Motor neuron (in vitro differentiated cells): ENCODE results near the gene SLC1A7. TPM values are rescaled to one million over a fixed set of nuclear protein-coding genes. Genes with fewer than 3 reads are reported as not detected.

Experiments
- ATAC-seq, 8 experiments: fragments of 200-7000 bp; cut with Tn5 transposase; replicated peaks in 6 of 8; 2 replicates each; pipeline ENCODE4 v1.8.0; 2021; ENCODE audit warnings: mild to moderate bottlenecking in 8 of 8, moderate library complexity in 8 of 8
- H3K27ac ChIP-seq, 2 donors: fragments of 250-450 bp; sonication (Bioruptor Pico); 2 replicates each; pipeline ENCODE4 v1.9.0; 2021; ENCODE audit warnings: antibody characterized with exemption in 2 of 2, mild to moderate bottlenecking in 2 of 2, moderate library complexity in 1 of 2
- H3K4me1 ChIP-seq, 2 donors: fragments of 250-450 bp; sonication (Bioruptor Pico); replicated peaks in 1 of 2; 2 replicates each; pipeline ENCODE4 v1.6.1; 2021; ENCODE audit warnings: antibody characterized with exemption in 2 of 2, mild to moderate bottlenecking in 2 of 2, moderate library complexity in 1 of 2
- H3K4me3 ChIP-seq, 5 donors: fragments of 250-450 bp; sonication (Bioruptor Pico); 2 replicates each; pipeline ENCODE4 v1.9.0; 2021; ENCODE audit warnings: antibody characterized with exemption in 5 of 5, mild to moderate bottlenecking in 5 of 5, moderate library complexity in 4 of 5
- WGBS, 10 experiments: fragments of 450-650 bp; shearing (Covaris generic); methylation state at CpG; one replicate each; pipeline ENCODE4 v1.0.0; 2022; 5-methylcytosine and 5-hydroxymethylcytosine counted together
- in situ Hi-C, 9 experiments: fragments of 400-800 bp; cut with MboI; loops; one replicate each; pipeline ENCODE4 v1.15.0; 2021; ENCODE audit warnings: low sequenced_read_pairs in 9 of 9, low pct_unique_long_range_greater_than_20kb in 2 of 9; ENCODE audit not compliant: unreplicated experiment in 9 of 9
- total RNA-seq, 8 experiments: library from RNA; unstranded; fragments of 300-600 nt; gene quantifications; 2 replicates each; pipeline versions ENCODE4 v1.2.3 to v1.2.4, GENCODE V29; 2022

The SLC1A7 gene
- total RNA-seq, 8 experiments from 2014 or later = 0.05 to 1.8 (median 0.50) TPM

DNA sequence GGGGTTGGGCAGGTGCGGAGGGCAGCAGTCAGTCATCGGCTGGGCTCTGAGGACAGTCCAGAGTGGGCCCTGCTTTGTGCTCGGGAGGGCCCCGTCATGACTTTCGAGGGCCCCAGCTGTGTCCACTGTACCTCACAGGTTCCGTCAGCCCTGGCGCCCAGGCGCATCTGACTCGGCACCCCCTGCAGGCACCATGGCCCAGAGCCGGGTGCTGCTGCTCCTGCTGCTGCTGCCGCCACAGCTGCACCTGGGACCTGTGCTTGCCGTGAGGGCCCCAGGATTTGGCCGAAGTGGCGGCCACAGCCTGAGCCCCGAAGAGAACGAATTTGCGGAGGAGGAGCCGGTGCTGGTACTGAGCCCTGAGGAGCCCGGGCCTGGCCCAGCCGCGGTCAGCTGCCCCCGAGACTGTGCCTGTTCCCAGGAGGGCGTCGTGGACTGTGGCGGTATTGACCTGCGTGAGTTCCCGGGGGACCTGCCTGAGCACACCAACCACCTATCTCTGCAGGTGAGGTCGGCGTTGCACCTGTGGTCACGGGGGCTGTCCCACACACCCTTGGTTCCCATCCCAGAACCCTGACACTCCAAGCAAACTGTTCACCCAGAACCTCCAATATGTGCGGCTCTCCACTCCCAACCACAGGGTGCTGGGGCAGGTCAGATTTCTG, 72.6 kb downstream of the SLC1A7 start:
- peaks cover 7 to 8% of the 10 kb centered on the region in 2 donors for H3K4me1 ChIP-seq
- 60 to 93% (median 90%) methylated on average over 2 to 15 of the region's 31 CpGs; no CpG with 5 or more reads in 4 of the 10 experiments for WGBS, 10 experiments
- no peak overlapping the region for H3K27ac ChIP-seq
- peak in 1 of 8 experiments; percentile 6 for ATAC-seq
- no peak overlapping the region for H3K4me3 ChIP-seq
- in situ Hi-C loops = loop anchor here in 1 of 9 experiments (25.0 kb wide), 1 partner anchor 118 kb away; the partner anchor contains the start of gene CPT2

GRCh38 chr1:53069265-53069662, 73.2 kb downstream of the SLC1A7 start:
- peak in 1 of 8 experiments; percentile 4 for ATAC-seq
- H3K27ac ChIP-seq = no peak overlapping the region
- H3K4me3 ChIP-seq = no peak overlapping the region
- in situ Hi-C loops = loop anchor here in 1 of 9 experiments (25.0 kb wide), 1 partner anchor 118 kb away; the partner anchor contains the start of gene CPT2
- WGBS, 10 experiments = 60 to 100% (median 81%) methylated on average over 1 to 5 of the region's 7 CpGs; no CpG with 5 or more reads in 6 of the 10 experiments
- H3K4me1 ChIP-seq = peaks cover 6 to 7% of the 10 kb centered on the region in 2 donors

GRCh38 chr1:53068314-53069099, 73.9 kb downstream of the SLC1A7 start:
- H3K4me3 ChIP-seq = no peak overlapping the region
- WGBS, 10 experiments = 85 to 100% (median 94%) methylated on average over 1 to 6 of the region's 7 CpGs; no CpG with 5 or more reads in 5 of the 10 experiments
- peak in 2 of 8 experiments; percentile 34 to 45 for ATAC-seq
- H3K4me1 ChIP-seq = peaks cover 0 to under 1% of the 10 kb centered on the region in 2 donors
- in situ Hi-C loops = loop anchor here in 1 of 9 experiments (25.0 kb wide), 1 partner anchor 119 kb away; the partner anchor contains the start of gene CPT2
- H3K27ac ChIP-seq = no peak overlapping the region

GRCh38 chr1:53067886-53068285, 74.6 kb downstream of the SLC1A7 start:
- in situ Hi-C loops = loop anchor here in 1 of 9 experiments (25.0 kb wide), 1 partner anchor 119 kb away; the partner anchor contains the start of gene CPT2
- Histone ChIP-seq H3K27ac (no peak overlapping the region), H3K4me3 (no peak overlapping the region), H3K4me1 (peaks cover 0 to under 1% of the 10 kb centered on the region in 2 donors)
- ATAC-seq = no peak
- whole genome bisulfite sequencing, 10 experiments = 67 to 94% (median 88%) methylated on average over 1 to 2 of the region's 2 CpGs; no CpG with 5 or more reads in 5 of the 10 experiments

GRCh38 chr1:53066891-53067738, 75.3 kb downstream of the SLC1A7 start:
- in situ Hi-C loops = loop anchor here in 1 of 9 experiments (25.0 kb wide), 1 partner anchor 120 kb away; the partner anchor contains the start of gene CPT2
- Histone ChIP-seq H3K4me3 (no peak overlapping the region), H3K4me1 (peaks cover 0 to 5% of the 10 kb centered on the region in 2 donors), H3K27ac (no peak overlapping the region)
- no peak for ATAC-seq
- 50 to 100% (median 80%) methylated on average over 1 to 6 of the region's 13 CpGs; no CpG with 5 or more reads in 5 of the 10 experiments for WGBS, 10 experiments

DNA sequence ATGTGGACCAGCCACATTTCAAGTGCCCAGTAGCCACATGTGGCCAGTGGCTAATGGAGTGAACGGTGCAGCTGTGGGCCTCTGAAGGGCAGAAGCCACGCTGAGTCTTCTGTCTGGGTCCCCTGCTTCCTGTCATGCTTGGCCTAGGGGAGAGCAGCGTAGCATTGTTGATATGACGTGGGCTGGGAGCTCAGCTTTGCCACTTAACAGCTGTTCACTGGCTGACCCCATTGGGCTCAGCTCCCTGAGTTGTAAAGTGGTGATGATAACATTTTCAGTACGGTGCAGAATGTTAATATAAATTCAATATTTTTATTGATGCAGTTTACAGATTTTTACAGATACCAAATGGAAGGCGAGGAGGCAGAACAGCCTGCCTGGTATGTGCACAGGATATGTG, 76.0 kb downstream of the SLC1A7 start:
- no peak for ATAC-seq
- 60 to 100% (median 86%) methylated on average over 1 to 5 of the region's 6 CpGs; no CpG with 5 or more reads in 2 of the 10 experiments for WGBS, 10 experiments
- Histone ChIP-seq H3K4me1 (peaks cover 0 to 7% of the 10 kb centered on the region in 2 donors), H3K4me3 (no peak overlapping the region), H3K27ac (no peak overlapping the region)
- in situ Hi-C loops = loop anchor here in 1 of 9 experiments (25.0 kb wide), 1 partner anchor 121 kb away; the partner anchor contains the start of gene CPT2

GRCh38 chr1:53065391-53065790, 77.0 kb downstream of the SLC1A7 start:
- WGBS, 10 experiments = 60 to 89% (median 84%) methylated on average over 1 to 7 of the region's 7 CpGs; no CpG with 5 or more reads in 4 of the 10 experiments
- H3K27ac ChIP-seq = no peak overlapping the region
- in situ Hi-C loops = loop anchor here in 1 of 9 experiments (25.0 kb wide), 1 partner anchor 122 kb away; the partner anchor contains the start of gene CPT2
- ATAC-seq = peak in 1 of 8 experiments; percentile 3
- no peak overlapping the region for H3K4me3 ChIP-seq
- H3K4me1 ChIP-seq = peaks cover 0 to 9% of the 10 kb centered on the region in 2 donors

- no peak overlapping the region for H3K4me3 ChIP-seq
Measured at GRCh38 chr1:53063744-53064515, 78.5 kb downstream of the SLC1A7 start.

DNA sequence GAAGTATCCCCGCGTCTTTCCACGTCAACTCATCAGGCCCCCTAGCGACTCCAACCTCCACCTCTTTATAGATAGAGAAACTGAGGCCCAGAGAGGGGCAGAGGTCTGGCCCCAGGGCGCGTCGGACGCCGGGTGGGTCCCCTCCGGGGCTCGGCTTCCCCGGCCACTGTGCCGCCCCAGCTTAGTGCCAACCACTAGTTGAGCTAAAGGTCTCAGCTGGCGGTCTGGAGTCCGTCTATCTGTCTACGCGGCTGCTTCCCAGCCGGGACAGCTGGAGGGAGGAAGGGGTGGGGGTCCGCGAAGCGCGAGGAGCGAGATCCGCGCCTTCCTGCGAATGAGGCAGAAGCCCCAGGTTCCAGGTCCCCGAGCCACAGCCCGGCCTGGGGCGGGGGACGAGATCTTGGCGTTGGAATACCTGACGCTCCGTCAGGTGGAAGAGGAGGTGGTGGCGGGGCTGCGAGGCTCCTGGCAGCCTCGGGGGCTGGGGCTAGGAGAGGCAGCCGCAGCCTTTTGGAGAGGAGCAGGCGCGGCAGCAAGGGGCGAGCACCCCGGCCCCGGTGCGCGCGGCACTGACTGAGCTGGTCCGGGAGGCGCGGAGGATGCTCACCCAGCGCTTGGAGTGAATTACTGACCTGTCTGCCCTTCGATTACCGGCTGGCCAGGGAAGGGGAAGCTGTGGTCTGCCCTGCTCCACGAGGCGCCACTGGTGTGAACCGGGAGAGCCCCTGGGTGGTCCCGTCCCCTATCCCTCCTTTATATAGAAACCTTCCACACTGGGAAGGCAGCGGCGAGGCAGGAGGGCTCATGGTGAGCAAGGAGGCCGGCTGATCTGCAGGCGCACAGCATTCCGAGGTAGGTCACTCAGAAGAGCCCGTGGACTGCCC, 79.5 kb downstream of the SLC1A7 start:
- Histone ChIP-seq H3K27ac (no peak overlapping the region), H3K4me1 (peaks cover 0 to 9% of the 10 kb centered on the region in 2 donors), H3K4me3 (peak overlapping the region in 4 of 5 donors; percentile 28 to 37 (median 36))
- in situ Hi-C loops = loop anchor here in 1 of 9 experiments (25.0 kb wide), 1 partner anchor 124 kb away; the partner anchor contains the start of gene CPT2
- peak in 7 of 8 experiments; percentile 3 to 16 (median 8) for ATAC-seq
- WGBS, 10 experiments = 7 to 71% (median 40%) methylated on average over 3 to 32 of the region's 61 CpGs; no CpG with 5 or more reads in 4 of the 10 experiments

More at GRCh38 chr1:53063744-53064515, 78.5 kb downstream of the SLC1A7 start:
- peaks cover 0 to 9% of the 10 kb centered on the region in 2 donors for H3K4me1 ChIP-seq
- H3K27ac ChIP-seq = no peak overlapping the region
- 40 to 100% (median 73%) methylated on average over 1 to 9 of the region's 9 CpGs; no CpG with 5 or more reads in 1 of the 10 experiments for WGBS, 10 experiments
- ATAC-seq = no peak
- in situ Hi-C loops = loop anchor here in 1 of 9 experiments (25.0 kb wide), 1 partner anchor 123 kb away; the partner anchor contains the start of gene CPT2

GRCh38 chr1:53061859-53062707, 80.4 kb downstream of the SLC1A7 start, which contains the start of gene PODN:
Gene PODN, plus strand, starts transcription at chr1:53062213. Its CDS starts 7,643 bp downstream, at chr1:53069856.
- peak; percentile 44 to 81 (median 76) for ATAC-seq
- H3K4me3 ChIP-seq = peak within 1 kb of the TSS; percentile 25 to 37 (median 34)
- H3K27ac ChIP-seq = no peak within 1 kb of the TSS
- H3K4me1 ChIP-seq = peaks cover 0 to 9% of the 10 kb centered on the region in 2 donors
- in situ Hi-C loops = loop anchor here in 1 of 9 experiments (25.0 kb wide), 1 partner anchor 125 kb away; the partner anchor contains the start of gene CPT2
- WGBS, 10 experiments = 40% methylated on average over 1 of the region's 73 CpGs; no CpG with 5 or more reads in 9 of the 10 experiments
